HG02610 (cell line): ENCODE measurements around the gene RETN.
"Not testable (repeated sequence)": the region's sequence is repeated elsewhere in the genome, so short reads cannot be mapped to it uniquely, and the experiment has no call there.

Experiments
- ATAC-seq: cut with Tn5 transposase; IDR thresholded peaks from one replicate; pipeline ENCODE4 v1.9.1; 2021; ENCODE audit warnings: mild to moderate bottlenecking, moderate library complexity; ENCODE audit not compliant: unreplicated experiment

Gene RETN

GRCh38 chr19:7637374-7638256 lies 31.2 kb upstream of the RETN start:
- ATAC-seq = no peak

GRCh38 chr19:7638802-7639465 lies 29.9 kb upstream of the RETN start:
- no peak for ATAC-seq

- ATAC-seq = no peak
Observed at GRCh38 chr19:7639863-7640348, 28.9 kb upstream of the RETN start.

- ATAC-seq = no peak
Observed at GRCh38 chr19:7640803-7641202, 28.0 kb upstream of the RETN start.

- no peak for ATAC-seq
Observed at GRCh38 chr19:7641290-7642276, 27.3 kb upstream of the RETN start.

- no peak for ATAC-seq
Observed at GRCh38 chr19:7642295-7643030, 26.4 kb upstream of the RETN start.

- ATAC-seq = no peak
Observed at GRCh38 chr19:7643031-7643415, 25.8 kb upstream of the RETN start.

- ATAC-seq = not testable (repeated sequence)
Observed at GRCh38 chr19:7643629-7644549, 25.0 kb upstream of the RETN start.

- no peak for ATAC-seq
Observed at GRCh38 chr19:7644550-7644877, 24.3 kb upstream of the RETN start.

GRCh38 chr19:7645163-7645562 lies 23.7 kb upstream of the RETN start:
- no peak for ATAC-seq

GRCh38 chr19:7645656-7646425 lies 23.0 kb upstream of the RETN start:
- ATAC-seq = no peak

- ATAC-seq = no peak
Observed at GRCh38 chr19:7646426-7646700, 22.5 kb upstream of the RETN start.

GRCh38 chr19:7647156-7647555 lies 21.7 kb upstream of the RETN start:
- ATAC-seq = no peak

- no peak for ATAC-seq
Observed at GRCh38 chr19:7648265-7649014, 20.4 kb upstream of the RETN start.

- ATAC-seq = no peak
Observed at GRCh38 chr19:7650148-7650547, 18.7 kb upstream of the RETN start.

GRCh38 chr19:7652061-7652641 lies 16.7 kb upstream of the RETN start:
- ATAC-seq = no peak

GRCh38 chr19:7654401-7654800 lies 14.4 kb upstream of the RETN start:
- ATAC-seq = no peak

- ATAC-seq = no peak
Observed at GRCh38 chr19:7655581-7655980, 13.3 kb upstream of the RETN start.
